Muscle layer of duodenum (tissue), 2 donors: ENCODE data around the gene NXN.
"Not testable (repeated sequence)": the region's sequence is repeated elsewhere in the genome, so short reads cannot be mapped to it uniquely, and the experiment has no call there.

Experiments
- H3K27ac ChIP-seq: one replicate; pipeline ENCODE4 v1.7.0; 2013; ENCODE audit warnings: mild to moderate bottlenecking, low read length
- H3K27me3 ChIP-seq: one replicate; pipeline ENCODE4 v1.7.0; 2013; ENCODE audit warnings: low read depth, mild to moderate bottlenecking, control low read depth, low read length
- H3K36me3 ChIP-seq, 2 donors: one replicate each; pipeline ENCODE4 v1.7.0; 2013; ENCODE audit warnings: low read length in 2 of 2, control low read depth in 1 of 2, mild to moderate bottlenecking in 1 of 2; ENCODE audit not compliant: insufficient read depth in 2 of 2, control insufficient read depth in 1 of 2
- H3K4me1 ChIP-seq, 2 donors: one replicate each; pipeline ENCODE4 v1.7.0; 2013; ENCODE audit warnings: low read length in 2 of 2, mild to moderate bottlenecking in 2 of 2, control low read depth in 1 of 2, moderate library complexity in 1 of 2; ENCODE audit not compliant: insufficient read depth in 2 of 2, control insufficient read depth in 1 of 2
- H3K4me3 ChIP-seq, 2 donors: one replicate each; pipeline ENCODE4 v1.7.0; 2013; ENCODE audit warnings: low read length in 2 of 2, low read depth in 1 of 2, mild to moderate bottlenecking in 1 of 2
- H3K9me3 ChIP-seq, 2 donors: one replicate each; pipeline ENCODE4 v1.7.0; 2013; ENCODE audit warnings: low read length in 2 of 2, control low read depth in 1 of 2, mild to moderate bottlenecking in 1 of 2; ENCODE audit not compliant: control insufficient read depth in 1 of 2
- donor health status: healthy.

The NXN gene

GRCh38 chr17:881778-882177, 97.8 kb downstream of the NXN start:
- no peaks in the 10 kb centered on the region for H3K27me3 ChIP-seq
- peaks cover 5 to 55% of the 10 kb centered on the region in 2 donors for H3K4me1 ChIP-seq
- H3K27ac ChIP-seq = no peak overlapping the region
- H3K9me3 ChIP-seq = no peaks in the 10 kb centered on the region
- no peak overlapping the region for H3K4me3 ChIP-seq
- H3K36me3 ChIP-seq = no peaks in the 10 kb centered on the region

GRCh38 chr17:880443-881269, 98.9 kb downstream of the NXN start:
- Histone ChIP-seq H3K27ac (peak overlapping the region; percentile 84), H3K9me3 (no peaks in the 10 kb centered on the region), H3K27me3 (no peaks in the 10 kb centered on the region), H3K4me3 (no peak overlapping the region), H3K4me1 (peaks cover 5 to 44% of the 10 kb centered on the region in 2 donors), H3K36me3 (no peaks in the 10 kb centered on the region)

- H3K27ac ChIP-seq = peak overlapping the region; percentile 84
- H3K36me3 ChIP-seq = no peaks in the 10 kb centered on the region
- peak overlapping the region in 1 of 2 donors; percentile 21 for H3K4me3 ChIP-seq
- H3K27me3 ChIP-seq = no peaks in the 10 kb centered on the region
- no peaks in the 10 kb centered on the region for H3K9me3 ChIP-seq
- H3K4me1 ChIP-seq = peaks cover 5 to 44% of the 10 kb centered on the region in 2 donors
These were observed 99.8 kb downstream of the NXN start for GRCh38 chr17:879546-880442.

- no peak overlapping the region for H3K4me3 ChIP-seq
- H3K36me3 ChIP-seq = no peaks in the 10 kb centered on the region
- H3K27ac ChIP-seq = no peak overlapping the region
- no peaks in the 10 kb centered on the region for H3K27me3 ChIP-seq
- H3K4me1 ChIP-seq = peaks cover 0 to 32% of the 10 kb centered on the region in 2 donors
- no peaks in the 10 kb centered on the region for H3K9me3 ChIP-seq
These were observed 101.9 kb downstream of the NXN start for GRCh38 chr17:877630-878029.

GRCh38 chr17:876272-876671, 103.3 kb downstream of the NXN start:
- Histone ChIP-seq H3K9me3 (no peaks in the 10 kb centered on the region), H3K27me3 (no peaks in the 10 kb centered on the region), H3K36me3 (no peaks in the 10 kb centered on the region), H3K4me1 (peaks cover 0 to 23% of the 10 kb centered on the region in 2 donors), H3K27ac (no peak overlapping the region), H3K4me3 (no peak overlapping the region)

- peaks cover 0 to 10% of the 10 kb centered on the region in 2 donors for H3K4me1 ChIP-seq
- not testable (repeated sequence) for H3K4me3 ChIP-seq, H3K9me3 ChIP-seq, H3K36me3 ChIP-seq, H3K27me3 ChIP-seq, H3K27ac ChIP-seq
These were observed 105.0 kb downstream of the NXN start for GRCh38 chr17:874590-874989.

GRCh38 chr17:872855-873254, 106.7 kb downstream of the NXN start:
- no peaks in the 10 kb centered on the region for H3K9me3 ChIP-seq
- no peak overlapping the region for H3K27ac ChIP-seq
- H3K4me3 ChIP-seq = no peak overlapping the region

GRCh38 chr17:871751-872519, 107.6 kb downstream of the NXN start:
- Histone ChIP-seq H3K9me3 (no peaks in the 10 kb centered on the region), H3K36me3 (no peaks in the 10 kb centered on the region), H3K4me3 (no peak overlapping the region), H3K4me1 (peaks cover 0 to 17% of the 10 kb centered on the region in 2 donors), H3K27me3 (no peaks in the 10 kb centered on the region), H3K27ac (peak overlapping the region; percentile 70)

More at GRCh38 chr17:872855-873254, 106.7 kb downstream of the NXN start:
- Histone ChIP-seq H3K4me1 (peaks cover 0 to 13% of the 10 kb centered on the region in 2 donors), H3K36me3 (no peaks in the 10 kb centered on the region), H3K27me3 (no peaks in the 10 kb centered on the region)

GRCh38 chr17:869567-870525, 109.7 kb downstream of the NXN start:
- H3K36me3 ChIP-seq = no peaks in the 10 kb centered on the region
- no peaks in the 10 kb centered on the region for H3K27me3 ChIP-seq
- H3K9me3 ChIP-seq = no peaks in the 10 kb centered on the region
- peak overlapping the region in 1 of 2 donors; percentile 25 for H3K4me3 ChIP-seq
- H3K27ac ChIP-seq = peak overlapping the region; percentile 85
- peaks cover 0 to 23% of the 10 kb centered on the region in 2 donors for H3K4me1 ChIP-seq

GRCh38 chr17:869086-869485, 110.5 kb downstream of the NXN start:
- Histone ChIP-seq H3K27ac (peak overlapping the region; percentile 85), H3K4me3 (peak overlapping the region in 1 of 2 donors; percentile 32), H3K27me3 (no peaks in the 10 kb centered on the region), H3K4me1 (peaks cover 0 to 23% of the 10 kb centered on the region in 2 donors), H3K36me3 (no peaks in the 10 kb centered on the region), H3K9me3 (no peaks in the 10 kb centered on the region)
